ENCODE results near the gene TEAD4.

DNA sequence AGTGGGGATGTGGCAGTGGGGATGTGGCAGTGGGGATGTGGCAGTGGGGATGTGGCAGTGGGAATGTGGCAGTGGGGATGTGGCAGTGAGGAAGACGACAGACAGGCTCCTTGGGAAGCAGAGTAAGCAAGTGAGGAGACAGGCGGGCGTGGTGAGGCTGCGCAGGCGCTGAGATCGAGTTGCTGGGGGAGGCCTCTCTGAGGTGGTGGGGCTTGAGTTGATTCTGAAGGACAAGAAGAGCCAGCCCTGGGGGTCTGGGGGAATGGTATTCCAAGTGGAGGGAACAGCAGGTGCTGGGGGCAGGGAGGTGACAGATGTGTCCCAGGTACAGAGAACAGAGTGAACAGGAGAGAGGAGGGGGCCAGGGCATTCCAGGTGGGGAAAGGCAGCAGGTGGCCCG lies 84.2 kb downstream of the TEAD4 start:
- TF ChIP-seq CTCF (IDR thresholded peaks at IDR 0.05) (no peak), POLR2A (IDR thresholded peaks at IDR 0.05) (no peak), POLR2AphosphoS5 (IDR thresholded peaks at IDR 0.05) (no peak), EP300 (IDR thresholded peaks at IDR 0.05) (no peak)
